Esophagus squamous epithelium (tissue), 5 donors: Measurements from ENCODE around the gene LDHAL6B. TPM values are rescaled to one million over a fixed set of nuclear protein-coding genes. Genes with fewer than 3 reads are reported as not detected.

Source experiments
- DNase-seq: peaks from one replicate; lab custom pipeline; 2025; lab: John Stamatoyannopoulos, UW
- H3K27ac ChIP-seq, 4 donors: fragments of 200-600 bp; sonication (generic); one replicate each; pipeline ENCODE4 v1.5.1; 2016 to 2019; ENCODE audit warnings: mild to moderate bottlenecking in 1 of 4
- H3K27me3 ChIP-seq, 4 donors: fragments of 200-600 bp; sonication (generic); 1 replicate in 3 of 4; 2 replicates in 1 of 4; pipeline versions ENCODE4 v1.5.1 to v1.6.0; 2017 to 2021; ENCODE audit warnings: antibody characterized with exemption in 1 of 4
- H3K36me3 ChIP-seq, 3 donors: fragments of 200-600 bp; sonication (generic); one replicate each; pipeline ENCODE4 v1.5.1; 2016 to 2019
- H3K4me1 ChIP-seq, 3 donors: fragments of 200-600 bp; sonication (generic); one replicate each; pipeline ENCODE4 v1.5.1; 2017 to 2019
- H3K4me3 ChIP-seq, 4 donors: fragments of 200-600 bp; sonication (generic); 1 replicate in 3 of 4; 2 replicates in 1 of 4; pipeline ENCODE4 v1.5.1; 2016 to 2019; ENCODE audit warnings: mild to moderate bottlenecking in 2 of 4, moderate library complexity in 1 of 4
- H3K9me3 ChIP-seq, 3 donors: fragments of 200-600 bp; sonication (generic); one replicate each; pipeline ENCODE4 v1.5.1; 2016 to 2019
- POLR2A ChIP-seq, 4 donors: fragments of 450-650 bp; IDR thresholded peaks; one replicate each; pipeline ENCODE4 v1.6.1; 2017; ENCODE audit warnings: antibody characterized with exemption in 4 of 4, mild to moderate bottlenecking in 4 of 4, moderate library complexity in 3 of 4
- WGBS, 2 donors: methylation state at CpG; one replicate each; pipeline ENCODE4 v1.1.5; 2018; 5-methylcytosine and 5-hydroxymethylcytosine counted together
- intact Hi-C: fragments of 100-400 bp; cut with DNase I; formaldehyde crosslinking; loops from one replicate; pipeline ENCODE4 v1.15.0; 2022
- total RNA-seq, 4 donors: library from RNA; depleted of rRNA; stranded (reverse); fragments of >200 nt; gene quantifications; one replicate each; pipeline ENCODE4 v1.1.0, GENCODE V29; 2016
- TF ChIP-seq, protein P1 (sequence below), 6 experiments: fragments of 450-650 bp in 4 of 6; fragments of 200-600 bp in 2 of 6; sonication (generic) in 2 of 6; IDR thresholded peaks; one replicate each; pipeline ENCODE4 v1.5.1; 2016 to 2019; ENCODE audit warnings: antibody characterized with exemption in 6 of 6, mild to moderate bottlenecking in 4 of 6, moderate library complexity in 4 of 6
- donor health status: DM: yes; HTN: yes; CAD: no.

The LDHAL6B gene
- total RNA-seq, 4 donors from 2014 or later, result not detected

DNA sequence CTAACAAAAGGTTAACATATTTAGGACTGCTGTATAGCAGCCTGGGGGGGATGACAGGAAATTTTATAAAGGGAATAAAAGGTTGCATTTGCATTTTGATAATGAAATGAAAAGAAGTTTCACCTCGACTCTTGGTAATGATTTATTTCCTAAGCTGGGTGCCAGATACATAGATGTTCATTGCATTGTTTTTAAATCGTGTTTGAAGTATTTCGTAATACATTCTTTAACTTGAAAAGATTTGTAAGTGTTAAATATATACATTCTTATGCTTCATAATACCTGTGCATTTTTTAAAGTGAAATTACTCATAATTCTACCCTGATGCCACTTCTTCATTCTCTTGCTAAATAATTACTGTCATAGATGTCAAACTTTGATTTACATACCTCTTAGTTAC is 22.8 kb downstream of the LDHAL6B start:
- H3K9me3 ChIP-seq, result no peaks in the 10 kb centered on the region
- no peak for DNase-seq
- no peak overlapping the region for H3K27ac ChIP-seq
- peaks cover 6 to 28% (median 11%) of the 10 kb centered on the region in 3 donors for H3K4me1 ChIP-seq
- H3K27me3 ChIP-seq, result no peaks in the 10 kb centered on the region
- intact Hi-C loops, result no loop called here
- TF ChIP-seq, protein P1, sequence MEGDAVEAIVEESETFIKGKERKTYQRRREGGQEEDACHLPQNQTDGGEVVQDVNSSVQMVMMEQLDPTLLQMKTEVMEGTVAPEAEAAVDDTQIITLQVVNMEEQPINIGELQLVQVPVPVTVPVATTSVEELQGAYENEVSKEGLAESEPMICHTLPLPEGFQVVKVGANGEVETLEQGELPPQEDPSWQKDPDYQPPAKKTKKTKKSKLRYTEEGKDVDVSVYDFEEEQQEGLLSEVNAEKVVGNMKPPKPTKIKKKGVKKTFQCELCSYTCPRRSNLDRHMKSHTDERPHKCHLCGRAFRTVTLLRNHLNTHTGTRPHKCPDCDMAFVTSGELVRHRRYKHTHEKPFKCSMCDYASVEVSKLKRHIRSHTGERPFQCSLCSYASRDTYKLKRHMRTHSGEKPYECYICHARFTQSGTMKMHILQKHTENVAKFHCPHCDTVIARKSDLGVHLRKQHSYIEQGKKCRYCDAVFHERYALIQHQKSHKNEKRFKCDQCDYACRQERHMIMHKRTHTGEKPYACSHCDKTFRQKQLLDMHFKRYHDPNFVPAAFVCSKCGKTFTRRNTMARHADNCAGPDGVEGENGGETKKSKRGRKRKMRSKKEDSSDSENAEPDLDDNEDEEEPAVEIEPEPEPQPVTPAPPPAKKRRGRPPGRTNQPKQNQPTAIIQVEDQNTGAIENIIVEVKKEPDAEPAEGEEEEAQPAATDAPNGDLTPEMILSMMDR (IDR thresholded peaks at IDR 0.05), result no peak
- no peak for TF ChIP-seq POLR2A (IDR thresholded peaks at IDR 0.05)
- H3K36me3 ChIP-seq, result peaks cover 0 to 52% (median 0%) of the 10 kb centered on the region in 3 donors
- WGBS, 2 donors, result 38 to 54% methylated on average over 3 of the region's 3 CpGs
- H3K4me3 ChIP-seq, result no peak overlapping the region

GRCh38 chr15:59230531-59231055 is 23.9 kb downstream of the LDHAL6B start:
- H3K27me3 ChIP-seq, result no peaks in the 10 kb centered on the region
- H3K9me3 ChIP-seq, result no peaks in the 10 kb centered on the region
- WGBS, 2 donors, result 52 to 73% methylated on average over 2 of the region's 2 CpGs
- intact Hi-C loops, result no loop called here
- peaks cover 0 to 40% (median 0%) of the 10 kb centered on the region in 3 donors for H3K36me3 ChIP-seq
- no peak for DNase-seq
- no peak overlapping the region for H3K27ac ChIP-seq
- peaks cover 6 to 20% (median 11%) of the 10 kb centered on the region in 3 donors for H3K4me1 ChIP-seq
- no peak overlapping the region for H3K4me3 ChIP-seq
- TF ChIP-seq, protein P1 (IDR thresholded peaks at IDR 0.05), result no peak
- TF ChIP-seq POLR2A (IDR thresholded peaks at IDR 0.05), result no peak

- TF ChIP-seq, protein P1 (IDR thresholded peaks at IDR 0.05), result no peak
- TF ChIP-seq POLR2A (IDR thresholded peaks at IDR 0.05), result no peak
- no peak for DNase-seq
- H3K36me3 ChIP-seq, result peaks cover 0 to 25% (median 0%) of the 10 kb centered on the region in 3 donors
- intact Hi-C loops, result no loop called here
- H3K4me3 ChIP-seq, result no peak overlapping the region
- peaks cover 6 to 25% (median 11%) of the 10 kb centered on the region in 3 donors for H3K4me1 ChIP-seq
- H3K27me3 ChIP-seq, result no peaks in the 10 kb centered on the region
- H3K27ac ChIP-seq, result peak overlapping the region in 2 of 4 donors; percentile 34 to 36
- no peaks in the 10 kb centered on the region for H3K9me3 ChIP-seq
- 11 to 29% methylated on average over 1 of the region's 1 CpG for WGBS, 2 donors
These were observed 25.8 kb downstream of the LDHAL6B start for GRCh38 chr15:59232476-59232875.

- Histone ChIP-seq H3K4me1 (peaks cover 6 to 28% (median 11%) of the 10 kb centered on the region in 3 donors), H3K27me3 (no peaks in the 10 kb centered on the region), H3K36me3 (peaks cover 0 to 4% (median 0%) of the 10 kb centered on the region in 3 donors), H3K9me3 (no peaks in the 10 kb centered on the region), H3K4me3 (no peak overlapping the region), H3K27ac (no peak overlapping the region)
- TF ChIP-seq POLR2A (IDR thresholded peaks at IDR 0.05), result no peak
- TF ChIP-seq, protein P1 (IDR thresholded peaks at IDR 0.05), result no peak
- no peak for DNase-seq
- WGBS, 2 donors, result 80 to 85% methylated on average over 1 of the region's 1 CpG
- intact Hi-C loops, result no loop called here
These were observed 29.8 kb downstream of the LDHAL6B start for GRCh38 chr15:59236394-59236793.

- no peak for DNase-seq
- no peak overlapping the region for H3K4me3 ChIP-seq
- no peaks in the 10 kb centered on the region for H3K9me3 ChIP-seq
- WGBS, 2 donors, result 84 to 88% methylated on average over 8 of the region's 8 CpGs
- H3K27ac ChIP-seq, result no peak overlapping the region
- H3K27me3 ChIP-seq, result no peaks in the 10 kb centered on the region
- intact Hi-C loops, result no loop called here
- TF ChIP-seq POLR2A (IDR thresholded peaks at IDR 0.05), result no peak
- TF ChIP-seq, protein P1 (IDR thresholded peaks at IDR 0.05), result no peak
- H3K36me3 ChIP-seq, result no peaks in the 10 kb centered on the region
- peaks cover under 1 to 19% (median 7%) of the 10 kb centered on the region in 3 donors for H3K4me1 ChIP-seq
These were observed 30.6 kb downstream of the LDHAL6B start for GRCh38 chr15:59237119-59237855.
